Naive thymus-derived CD4-positive, alpha-beta T cell (primary cell): Measurements from ENCODE around the gene FAM149A. TPM values are rescaled to one million over a fixed set of nuclear protein-coding genes. Genes with fewer than 3 reads are reported as not detected.

ENCODE experiments used
- ATAC-seq: fragments of 150-1000 bp; cut with Tn5 transposase; 2 replicates; pipeline ENCODE4 v1.10.0; 2021; ENCODE audit warnings: mild to moderate bottlenecking, moderate library complexity
- CTCF ChIA-PET: fragments of 350-600 bp; sonication (Branson Sonifier 250); formaldehyde crosslinking; loops from one replicate; lab custom pipeline; 2021; ENCODE audit warnings: antibody characterized with exemption; lab: Charles Lee
- POLR2A ChIA-PET: fragments of 350-600 bp; sonication (Branson Sonifier 250); formaldehyde crosslinking; loops from one replicate; lab custom pipeline; 2021; ENCODE audit warnings: antibody characterized with exemption, inconsistent platforms; lab: Charles Lee
- DNase-seq, 9 donors: peaks; one replicate each; pipeline versions ENCODE4 v3.0.0 to v3.0.0-alpha.2; 2020 to 2022; ENCODE audit warnings: mixed read lengths in 1 of 9
- H3K27ac ChIP-seq: one replicate; pipeline ENCODE4 v1.7.0; 2013; ENCODE audit warnings: mild to moderate bottlenecking, low read depth, low read length, moderate library complexity
- H3K27me3 ChIP-seq, 2 donors: one replicate each; pipeline ENCODE4 v1.7.0; 2013; ENCODE audit warnings: low read length in 2 of 2, mild to moderate bottlenecking in 2 of 2, moderate library complexity in 2 of 2; ENCODE audit not compliant: control insufficient read depth in 2 of 2, insufficient read depth in 2 of 2
- H3K36me3 ChIP-seq, 3 experiments: 1 replicate in 2 of 3; 2 replicates in 1 of 3; pipeline ENCODE4 v1.7.0; 2013; ENCODE audit warnings: low read length in 3 of 3, mild to moderate bottlenecking in 3 of 3, moderate library complexity in 1 of 3; ENCODE audit not compliant: insufficient read depth in 3 of 3, control insufficient read depth in 2 of 3
- H3K4me1 ChIP-seq, 2 donors: one replicate each; pipeline ENCODE4 v1.7.0; 2013; ENCODE audit warnings: low read length in 2 of 2, mild to moderate bottlenecking in 2 of 2, moderate library complexity in 1 of 2; ENCODE audit not compliant: control insufficient read depth in 2 of 2, insufficient read depth in 2 of 2
- H3K4me3 ChIP-seq: 2 replicates; pipeline ENCODE4 v1.7.0; 2013; ENCODE audit warnings: mild to moderate bottlenecking, low read length
- H3K9me3 ChIP-seq, 3 experiments: 1 replicate in 2 of 3; 2 replicates in 1 of 3; pipeline ENCODE4 v1.7.0; 2013; ENCODE audit warnings: low read length in 3 of 3; ENCODE audit not compliant: control insufficient read depth in 2 of 3
- H3K27ac Mint-ChIP-seq, 9 donors: one replicate each; pipeline ENCODE4 v1.8.0; 2020 to 2022; ENCODE audit warnings: mixed read lengths in 9 of 9, mild to moderate bottlenecking in 8 of 9, moderate library complexity in 5 of 9, inconsistent platforms in 2 of 9
- H3K27me3 Mint-ChIP-seq, 5 donors: one replicate each; pipeline ENCODE4 v1.8.0; 2021 to 2022; ENCODE audit warnings: mixed read lengths in 5 of 5, mild to moderate bottlenecking in 1 of 5
- H3K36me3 Mint-ChIP-seq, 5 donors: one replicate each; pipeline ENCODE4 v1.8.0; 2020 to 2022; ENCODE audit warnings: mixed read lengths in 5 of 5, mild to moderate bottlenecking in 3 of 5, inconsistent platforms in 1 of 5
- H3K4me1 Mint-ChIP-seq, 7 donors: one replicate each; pipeline ENCODE4 v1.8.0; 2020 to 2022; ENCODE audit warnings: mixed read lengths in 7 of 7, mild to moderate bottlenecking in 3 of 7, inconsistent platforms in 1 of 7
- H3K4me3 Mint-ChIP-seq, 10 donors: one replicate each; pipeline ENCODE4 v1.8.0; 2020 to 2022; ENCODE audit warnings: mild to moderate bottlenecking in 10 of 10, mixed read lengths in 10 of 10, moderate library complexity in 6 of 10, inconsistent platforms in 2 of 10
- H3K9me3 Mint-ChIP-seq, 11 donors: one replicate each; pipeline ENCODE4 v1.8.0; 2020 to 2022; ENCODE audit warnings: mixed read lengths in 11 of 11, mild to moderate bottlenecking in 4 of 11, inconsistent platforms in 1 of 11, moderate library complexity in 1 of 11
- intact Hi-C, 2 donors: fragments of 100-400 bp; cut with micrococcal nuclease; formaldehyde crosslinking; loops; one replicate each; pipeline ENCODE4 v1.15.1; 2023
- polyA plus RNA-seq, 2 donors: library from polyadenylated mRNA; unstranded; fragments of 300-500 nt; fragmentation: Illumina TruSeq; gene quantifications; one replicate each; pipeline ENCODE4 v1.2.3, GENCODE V29; 2021
- total RNA-seq, 6 experiments: library from RNA in 5 of 6; stranded (reverse) in 5 of 6; gene quantifications; 1 replicate in 5 of 6; 2 replicates in 1 of 6; pipeline ENCODE4 v1.2.3 and lab custom pipeline; 2021 to 2026

The FAM149A gene
- total and polyA plus RNA-seq, 7 experiments from 2014 or later, result 0.44 to 2.0 (median 1.4) TPM; not detected in 2

GRCh38 chr4:186081202-186081807, 23.2 kb upstream of the FAM149A start:
- Mint-ChIP-seq H3K27me3 (peaks cover 0 to 12% (median 3%) of the 10 kb centered on the region in 5 donors), H3K4me1 (no peaks in the 10 kb centered on the region), H3K9me3 (no peaks in the 10 kb centered on the region), H3K36me3 (no peaks in the 10 kb centered on the region), H3K27ac (no peak overlapping the region), H3K4me3 (no peak overlapping the region)
- Histone ChIP-seq H3K27ac (no peak overlapping the region), H3K9me3 (no peaks in the 10 kb centered on the region), H3K36me3 (no peaks in the 10 kb centered on the region), H3K4me3 (no peak overlapping the region), H3K4me1 (no peaks in the 10 kb centered on the region), H3K27me3 (no peaks in the 10 kb centered on the region)
- CTCF ChIA-PET, result interaction anchor here (1.2 kb wide), 1 partner anchor 12 kb away, joined by 3 read pairs; the partner anchor contains the start of gene TLR3
- intact Hi-C loops, result no loop called here
- no peak for DNase-seq
- no peak for ATAC-seq
- POLR2A ChIA-PET, result no interaction called here

GRCh38 chr4:186082221-186082620, 22.3 kb upstream of the FAM149A start:
- intact Hi-C loops, result no loop called here
- H3K27me3 ChIP-seq, result no peaks in the 10 kb centered on the region
- no peaks in the 10 kb centered on the region for H3K4me1 ChIP-seq
- no peak overlapping the region for H3K4me3 ChIP-seq
- no peaks in the 10 kb centered on the region for H3K36me3 ChIP-seq
- no peak overlapping the region for H3K4me3 Mint-ChIP-seq
- no peak for ATAC-seq
- POLR2A ChIA-PET, result no interaction called here
- no peaks in the 10 kb centered on the region for H3K9me3 Mint-ChIP-seq
- CTCF ChIA-PET, result interaction anchor here (1.2 kb wide), 1 partner anchor 13 kb away, joined by 3 read pairs; the partner anchor contains the start of gene TLR3
- H3K9me3 ChIP-seq, result no peaks in the 10 kb centered on the region
- no peak overlapping the region for H3K27ac ChIP-seq
- peaks cover 0 to 12% (median 3%) of the 10 kb centered on the region in 5 donors for H3K27me3 Mint-ChIP-seq
- no peaks in the 10 kb centered on the region for H3K4me1 Mint-ChIP-seq
- no peaks in the 10 kb centered on the region for H3K36me3 Mint-ChIP-seq
- DNase-seq, result no peak
- H3K27ac Mint-ChIP-seq, result no peak overlapping the region

GRCh38 chr4:186088523-186088922, 16.0 kb upstream of the FAM149A start:
- Mint-ChIP-seq H3K27me3 (peaks cover 0 to 18% (median 9%) of the 10 kb centered on the region in 5 donors), H3K9me3 (peaks cover 0 to 4% (median 0%) of the 10 kb centered on the region in 11 donors), H3K36me3 (no peaks in the 10 kb centered on the region), H3K4me1 (no peaks in the 10 kb centered on the region), H3K4me3 (no peak overlapping the region), H3K27ac (no peak overlapping the region)
- no peaks in the 10 kb centered on the region for H3K27me3 ChIP-seq
- H3K9me3 ChIP-seq, result no peaks in the 10 kb centered on the region
- DNase-seq, result no peak
- ChIA-PET CTCF (no interaction called here), POLR2A (no interaction called here)
- no peak overlapping the region for H3K4me3 ChIP-seq
- intact Hi-C loops, result no loop called here
- no peak overlapping the region for H3K27ac ChIP-seq
- no peak for ATAC-seq
- H3K36me3 ChIP-seq, result no peaks in the 10 kb centered on the region
- no peaks in the 10 kb centered on the region for H3K4me1 ChIP-seq

GRCh38 chr4:186092296-186092695, 12.2 kb upstream of the FAM149A start:
- Histone ChIP-seq H3K9me3 (no peaks in the 10 kb centered on the region), H3K4me1 (no peaks in the 10 kb centered on the region), H3K36me3 (no peaks in the 10 kb centered on the region), H3K27ac (no peak overlapping the region), H3K4me3 (no peak overlapping the region), H3K27me3 (no peaks in the 10 kb centered on the region)
- intact Hi-C loops, result no loop called here
- H3K27me3 Mint-ChIP-seq, result peaks cover 2 to 34% (median 23%) of the 10 kb centered on the region in 5 donors
- peaks cover 0 to 4% (median 0%) of the 10 kb centered on the region in 11 donors for H3K9me3 Mint-ChIP-seq
- ATAC-seq (no peak), DNase-seq (no peak)
- ChIA-PET POLR2A (no interaction called here), CTCF (no interaction called here)
- H3K4me1 Mint-ChIP-seq, result no peaks in the 10 kb centered on the region
- no peak overlapping the region for H3K27ac Mint-ChIP-seq
- no peaks in the 10 kb centered on the region for H3K36me3 Mint-ChIP-seq
- H3K4me3 Mint-ChIP-seq, result no peak overlapping the region

- Histone ChIP-seq H3K4me3 (no peak overlapping the region), H3K9me3 (no peaks in the 10 kb centered on the region), H3K27me3 (no peaks in the 10 kb centered on the region), H3K27ac (no peak overlapping the region), H3K4me1 (no peaks in the 10 kb centered on the region), H3K36me3 (no peaks in the 10 kb centered on the region)
- peaks cover 0 to 2% (median 0%) of the 10 kb centered on the region in 11 donors for H3K9me3 Mint-ChIP-seq
- no peak overlapping the region for H3K27ac Mint-ChIP-seq
- intact Hi-C loops, result no loop called here
- CTCF ChIA-PET, result no interaction called here
- no peaks in the 10 kb centered on the region for H3K36me3 Mint-ChIP-seq
- H3K4me3 Mint-ChIP-seq, result no peak overlapping the region
- H3K27me3 Mint-ChIP-seq, result peaks cover 5 to 27% (median 14%) of the 10 kb centered on the region in 5 donors
- POLR2A ChIA-PET, result no interaction called here
- no peaks in the 10 kb centered on the region for H3K4me1 Mint-ChIP-seq
- DNase-seq (no peak), ATAC-seq (no peak)
Measured at GRCh38 chr4:186095406-186095805, 9.1 kb upstream of the FAM149A start.

- Histone ChIP-seq H3K4me3 (no peak overlapping the region), H3K27me3 (no peaks in the 10 kb centered on the region), H3K9me3 (no peaks in the 10 kb centered on the region), H3K27ac (no peak overlapping the region), H3K36me3 (no peaks in the 10 kb centered on the region), H3K4me1 (no peaks in the 10 kb centered on the region)
- DNase-seq (no peak), ATAC-seq (no peak)
- Mint-ChIP-seq H3K27ac (no peak overlapping the region), H3K4me1 (no peaks in the 10 kb centered on the region), H3K4me3 (no peak overlapping the region), H3K9me3 (no peaks in the 10 kb centered on the region), H3K36me3 (no peaks in the 10 kb centered on the region), H3K27me3 (peaks cover 6 to 32% (median 11%) of the 10 kb centered on the region in 5 donors)
- ChIA-PET POLR2A (no interaction called here), CTCF (interaction anchor here (0.6 kb wide), 1 partner anchor 40 kb away, joined by 7 read pairs; no protein-coding TSS in a partner anchor)
- intact Hi-C loops, result no loop called here
Measured at GRCh38 chr4:186096681-186097165, 7.8 kb upstream of the FAM149A start.

GRCh38 chr4:186097386-186097785, 7.1 kb upstream of the FAM149A start:
- Histone ChIP-seq H3K36me3 (no peaks in the 10 kb centered on the region), H3K27me3 (no peaks in the 10 kb centered on the region), H3K4me3 (no peak overlapping the region), H3K9me3 (no peaks in the 10 kb centered on the region), H3K4me1 (no peaks in the 10 kb centered on the region), H3K27ac (no peak overlapping the region)
- H3K9me3 Mint-ChIP-seq, result no peaks in the 10 kb centered on the region
- no peak for DNase-seq
- POLR2A ChIA-PET, result no interaction called here
- no peak for ATAC-seq
- no peak overlapping the region for H3K4me3 Mint-ChIP-seq
- H3K27ac Mint-ChIP-seq, result no peak overlapping the region
- no peaks in the 10 kb centered on the region for H3K4me1 Mint-ChIP-seq
- peaks cover 5 to 33% (median 14%) of the 10 kb centered on the region in 5 donors for H3K27me3 Mint-ChIP-seq
- no peaks in the 10 kb centered on the region for H3K36me3 Mint-ChIP-seq
- CTCF ChIA-PET, result no interaction called here
- intact Hi-C loops, result no loop called here
